HepG2 (cell line): ENCODE results near the gene METTL22. TPM values are rescaled to one million over a fixed set of nuclear protein-coding genes. Genes with fewer than 3 reads are reported as not detected.

Experiments
- CEBPG ChIP-seq: IDR thresholded peaks from 2 replicates; pipeline ENCODE4 v1.6.1; 2016
- CTCF ChIP-seq: sonication (generic); formaldehyde crosslinking; IDR thresholded peaks from 2 replicates; pipeline ENCODE4 v1.5.0; 2020; ENCODE audit warnings: mild to moderate bottlenecking, missing genetic modification reagents, moderate library complexity
- EEA1 ChIP-seq: sonication (generic); formaldehyde crosslinking; IDR thresholded peaks from 2 replicates; pipeline ENCODE4 v1.5.1; 2020; ENCODE audit warnings: mild to moderate bottlenecking, missing genetic modification reagents, borderline replicate concordance
- EHMT2 ChIP-seq: fragments of 200-600 bp; sonication (generic); IDR thresholded peaks from 2 replicates; pipeline ENCODE4 v1.7.0; 2017; ENCODE audit warnings: antibody characterized with exemption, low read depth, low read length, borderline replicate concordance
- ETS1 ChIP-seq: sonication (generic); formaldehyde crosslinking; IDR thresholded peaks from 2 replicates; pipeline ENCODE4 v1.4.0; 2020; ENCODE audit warnings: missing genetic modification reagents
- FOXP4 ChIP-seq: sonication (generic); formaldehyde crosslinking; IDR thresholded peaks from 2 replicates; pipeline ENCODE4 v1.4.0; 2020; ENCODE audit warnings: missing genetic modification reagents
- GABPA ChIP-seq, 2 experiments: IDR thresholded peaks; 2 replicates each; pipeline ENCODE4 v1.6.1; 2011 to 2016; ENCODE audit warnings: low read depth in 2 of 2, low read length in 1 of 2, missing biosample characterization in 1 of 2, missing genetic modification characterization in 1 of 2
- HNRNPLL ChIP-seq: fragments of 200-400 bp; formaldehyde crosslinking; IDR thresholded peaks from 2 replicates; pipeline ENCODE4 v1.6.1; 2017; ENCODE audit warnings: mild to moderate bottlenecking, low read depth, low read length; ENCODE audit not compliant: poor library complexity, severe bottlenecking
- IRF2 ChIP-seq: IDR thresholded peaks from 2 replicates; pipeline ENCODE4 v1.6.1; 2018; ENCODE audit warnings: missing genetic modification reagents, missing compliant biosample characterization
- MAZ ChIP-seq, 2 experiments: sonication (generic) in 1 of 2; formaldehyde crosslinking in 1 of 2; IDR thresholded peaks; 2 replicates each; pipeline versions ENCODE4 v1.5.0 to v1.6.1; 2012 to 2020; ENCODE audit warnings: low read depth in 2 of 2, mild to moderate bottlenecking in 2 of 2, borderline replicate concordance in 1 of 2, improper control_type of control experiment in 1 of 2, low read length in 1 of 2, missing genetic modification reagents in 1 of 2, moderate library complexity in 1 of 2
- RELA ChIP-seq: sonication (generic); formaldehyde crosslinking; IDR thresholded peaks from 2 replicates; pipeline ENCODE4 v1.4.0; 2020; ENCODE audit warnings: missing genetic modification reagents
- SMARCE1 ChIP-seq: fragments of 450-650 bp; IDR thresholded peaks from 2 replicates; pipeline ENCODE4 v1.6.1; 2017; ENCODE audit warnings: borderline replicate concordance
- TFE3 ChIP-seq: IDR thresholded peaks from 2 replicates; pipeline ENCODE4 v1.6.1; 2016
- ZZZ3 ChIP-seq: sonication (generic); formaldehyde crosslinking; IDR thresholded peaks from 2 replicates; pipeline ENCODE4 v1.4.0; 2020; ENCODE audit warnings: missing genetic modification reagents, mild to moderate bottlenecking, borderline replicate concordance
- polyA plus RNA-seq, 8 experiments: library from polyadenylated mRNA; depleted of rRNA in 3 of 8; stranded (reverse) in 7 of 8; unstranded in 1 of 8; fragments of >200 nt; fragmentation: Illumina TruSeq in 4 of 8; extraction: Trizol in 4 of 8; gene quantifications; 2 replicates each; pipeline versions ENCODE4 v1.2.1 to v1.2.3, GENCODE V29; 2011 to 2016; ENCODE audit warnings: low read depth in 4 of 8, missing spikeins in 1 of 8, mixed read lengths in 1 of 8; ENCODE audit not compliant: insufficient read depth in 1 of 8
- total RNA-seq, 5 experiments: library from RNA; depleted of rRNA; stranded (reverse); fragments of >200 nt; fragmentation: Illumina TruSeq; extraction: Trizol; gene quantifications; 2 replicates each; pipeline ENCODE4 v1.2.3, GENCODE V29; 2016; ENCODE audit warnings: low read depth in 1 of 5
- TF ChIP-seq, protein P1 (sequence below): sonication (generic); formaldehyde crosslinking; IDR thresholded peaks from 2 replicates; pipeline ENCODE4 v1.4.0; 2020; ENCODE audit warnings: low read depth, missing genetic modification reagents
- TF ChIP-seq, protein P2 (sequence below): sonication (generic); formaldehyde crosslinking; IDR thresholded peaks from 2 replicates; pipeline ENCODE4 v1.4.0; 2020; ENCODE audit warnings: mild to moderate bottlenecking, missing genetic modification reagents

The METTL22 gene
- total and polyA plus RNA-seq, 2 of the 13 experiments (the other 11 are each of a cell fraction or from before 2014, with no cell fraction given) = 36.2 to 94.8 TPM

DNA sequence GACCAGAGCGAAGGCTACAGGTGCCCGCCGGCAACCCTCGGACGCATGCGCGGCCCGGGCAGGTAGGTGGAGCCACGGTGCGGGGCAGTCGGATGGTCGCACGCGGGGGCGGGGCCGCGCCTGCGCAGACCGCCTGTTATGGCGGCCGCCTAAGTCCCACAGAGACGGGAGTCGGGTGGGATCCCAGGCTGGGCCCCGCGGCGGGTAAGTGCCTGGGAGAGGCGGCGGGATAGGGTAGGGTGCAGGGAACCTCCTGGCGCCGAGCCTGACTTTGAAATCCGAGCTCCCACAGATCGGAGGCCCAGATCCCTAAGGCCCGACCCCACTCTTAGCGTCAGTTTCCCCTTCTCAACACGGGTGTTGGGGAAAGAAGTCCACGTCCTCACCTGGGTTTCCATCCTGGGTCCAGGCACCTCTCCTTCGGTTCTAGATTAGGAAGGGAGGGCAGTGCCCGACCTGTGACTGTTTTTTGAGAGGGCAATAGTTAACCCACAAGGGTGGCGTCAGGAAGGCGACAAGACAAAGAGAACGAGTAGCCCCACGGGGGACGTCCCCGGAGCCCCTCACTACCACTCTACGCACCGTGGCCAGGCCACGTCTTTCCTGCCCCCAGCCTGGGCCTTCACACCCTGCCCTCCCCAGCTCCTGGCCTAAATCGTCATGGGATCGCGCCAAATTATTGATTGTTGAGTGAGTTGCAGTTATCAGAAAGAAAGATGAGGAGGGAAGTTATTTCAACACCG is at the start of gene METTL22 (continued):
- TF ChIP-seq CTCF (CRISPR knock-in tag) (0 out of 2 replicates have a peak, but pooled peaks have one; percentile 9), IRF2 (CRISPR knock-in tag) (no peak; the same call in 1 of the 2 replicates), ZZZ3 (CRISPR knock-in tag) (no peak), TFE3 (CRISPR knock-in tag) (peak; percentile 63; the same call in 1 of the 2 replicates), GABPA (IDR thresholded peaks at IDR 0.05; ENCODE audit: low read depth, low read length) (no peak), GABPA (CRISPR knock-in tag; IDR thresholded peaks at IDR 0.05; ENCODE audit: low read depth) (no peak), HNRNPLL (peak; percentile 37), EHMT2 (no peak), ETS1 (CRISPR knock-in tag) (no peak), MAZ (IDR thresholded peaks at IDR 0.05; ENCODE audit: borderline replicate concordance, low read depth, low read length) (no peak), MAZ (CRISPR knock-in tag; IDR thresholded peaks at IDR 0.05; ENCODE audit: low read depth) (peak; percentile 66), RELA (CRISPR knock-in tag) (no peak), FOXP4 (peak; percentile 48; the same call in 1 of the 2 replicates), SMARCE1 (no peak), CEBPG (CRISPR knock-in tag) (no peak; the same call in none of the 2 replicates), EEA1 (CRISPR knock-in tag) (peak; percentile 94; the same call in 1 of the 2 replicates)
- TF ChIP-seq, protein P1, sequence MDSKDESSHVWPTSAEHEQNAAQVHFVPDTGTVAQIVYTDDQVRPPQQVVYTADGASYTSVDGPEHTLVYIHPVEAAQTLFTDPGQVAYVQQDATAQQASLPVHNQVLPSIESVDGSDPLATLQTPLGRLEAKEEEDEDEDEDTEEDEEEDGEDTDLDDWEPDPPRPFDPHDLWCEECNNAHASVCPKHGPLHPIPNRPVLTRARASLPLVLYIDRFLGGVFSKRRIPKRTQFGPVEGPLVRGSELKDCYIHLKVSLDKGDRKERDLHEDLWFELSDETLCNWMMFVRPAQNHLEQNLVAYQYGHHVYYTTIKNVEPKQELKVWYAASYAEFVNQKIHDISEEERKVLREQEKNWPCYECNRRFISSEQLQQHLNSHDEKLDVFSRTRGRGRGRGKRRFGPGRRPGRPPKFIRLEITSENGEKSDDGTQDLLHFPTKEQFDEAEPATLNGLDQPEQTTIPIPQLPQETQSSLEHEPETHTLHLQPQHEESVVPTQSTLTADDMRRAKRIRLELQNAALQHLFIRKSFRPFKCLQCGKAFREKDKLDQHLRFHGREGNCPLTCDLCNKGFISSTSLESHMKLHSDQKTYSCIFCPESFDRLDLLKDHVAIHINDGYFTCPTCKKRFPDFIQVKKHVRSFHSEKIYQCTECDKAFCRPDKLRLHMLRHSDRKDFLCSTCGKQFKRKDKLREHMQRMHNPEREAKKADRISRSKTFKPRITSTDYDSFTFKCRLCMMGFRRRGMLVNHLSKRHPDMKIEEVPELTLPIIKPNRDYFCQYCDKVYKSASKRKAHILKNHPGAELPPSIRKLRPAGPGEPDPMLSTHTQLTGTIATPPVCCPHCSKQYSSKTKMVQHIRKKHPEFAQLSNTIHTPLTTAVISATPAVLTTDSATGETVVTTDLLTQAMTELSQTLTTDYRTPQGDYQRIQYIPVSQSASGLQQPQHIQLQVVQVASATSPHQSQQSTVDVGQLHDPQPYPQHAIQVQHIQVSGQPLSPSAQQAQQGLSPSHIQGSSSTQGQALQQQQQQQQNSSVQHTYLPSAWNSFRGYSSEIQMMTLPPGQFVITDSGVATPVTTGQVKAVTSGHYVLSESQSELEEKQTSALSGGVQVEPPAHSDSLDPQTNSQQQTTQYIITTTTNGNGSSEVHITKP = no peak; the same call in 1 of the 2 replicates
- TF ChIP-seq, protein P2, sequence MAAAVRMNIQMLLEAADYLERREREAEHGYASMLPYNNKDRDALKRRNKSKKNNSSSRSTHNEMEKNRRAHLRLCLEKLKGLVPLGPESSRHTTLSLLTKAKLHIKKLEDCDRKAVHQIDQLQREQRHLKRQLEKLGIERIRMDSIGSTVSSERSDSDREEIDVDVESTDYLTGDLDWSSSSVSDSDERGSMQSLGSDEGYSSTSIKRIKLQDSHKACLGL (CRISPR knock-in tag) = no peak; the same call in none of the 2 replicates
